H9 (cell line): ENCODE results near the gene ZBTB17. TPM values are rescaled to one million over a fixed set of nuclear protein-coding genes. Genes with fewer than 3 reads are reported as not detected.

Experiments
- DNase-seq: peaks from one replicate; pipeline ENCODE4 v3.0.0-alpha.2; 2017
- H2AFZ ChIP-seq: one replicate; pipeline ENCODE4 v1.6.1; 2013; ENCODE audit warnings: mild to moderate bottlenecking, low read length, control low read depth, moderate library complexity
- H2AK5ac ChIP-seq: 2 replicates; pipeline ENCODE4 v1.6.1; 2013; ENCODE audit warnings: low read length, control low read depth, mixed read lengths; ENCODE audit not compliant: insufficient read length
- H2BK120ac ChIP-seq: one replicate; pipeline ENCODE4 v1.6.1; 2013; ENCODE audit warnings: low read depth, mild to moderate bottlenecking, low read length, control low read depth, inconsistent platforms; ENCODE audit not compliant: poor library complexity, severe bottlenecking
- H2BK12ac ChIP-seq: 2 replicates; pipeline ENCODE4 v1.6.1; 2013; ENCODE audit warnings: low read length, control low read depth, mixed read lengths, low read depth; ENCODE audit not compliant: insufficient read length
- H2BK15ac ChIP-seq: 2 replicates; pipeline ENCODE4 v1.6.1; 2013; ENCODE audit warnings: low read depth, low read length, control low read depth
- H2BK20ac ChIP-seq: one replicate; pipeline ENCODE4 v1.6.1; 2013; ENCODE audit warnings: low read depth, mild to moderate bottlenecking, low read length, control low read depth, inconsistent platforms; ENCODE audit not compliant: poor library complexity, severe bottlenecking
- H2BK5ac ChIP-seq: 2 replicates; pipeline ENCODE4 v1.6.1; 2013; ENCODE audit warnings: low read length, control low read depth, mixed read lengths; ENCODE audit not compliant: insufficient read length
- H3K14ac ChIP-seq: 2 replicates; pipeline ENCODE4 v1.6.1; 2013; ENCODE audit warnings: low read length, control low read depth; ENCODE audit not compliant: insufficient read depth
- H3K18ac ChIP-seq: 2 replicates; pipeline ENCODE4 v1.6.1; 2013; ENCODE audit warnings: low read depth, mild to moderate bottlenecking, mixed read lengths, low read length, control low read depth; ENCODE audit not compliant: insufficient read length
- H3K23ac ChIP-seq: 2 replicates; pipeline ENCODE4 v1.6.1; 2013; ENCODE audit warnings: low read length, control low read depth, mixed read lengths, low read depth; ENCODE audit not compliant: insufficient read length
- H3K23me2 ChIP-seq: 2 replicates; pipeline ENCODE4 v1.6.1; 2013; ENCODE audit warnings: low read depth, mild to moderate bottlenecking, mixed read lengths, low read length, control low read depth; ENCODE audit not compliant: insufficient read length, poor library complexity, severe bottlenecking
- H3K27ac ChIP-seq: 2 replicates; pipeline ENCODE4 v1.5.1; 2013; ENCODE audit warnings: low read length, control low read depth, mixed read lengths, low read depth; ENCODE audit not compliant: insufficient read length
- H3K27me3 ChIP-seq: 2 replicates; pipeline ENCODE4 v1.6.1; 2013; ENCODE audit warnings: low read length, control low read depth, inconsistent platforms; ENCODE audit not compliant: insufficient read depth
- H3K4ac ChIP-seq: 2 replicates; pipeline ENCODE4 v1.6.1; 2013; ENCODE audit warnings: low read depth, mild to moderate bottlenecking, control low read depth, inconsistent platforms, low read length, moderate library complexity
- H3K4me1 ChIP-seq: 2 replicates; pipeline ENCODE4 v1.6.1; 2013; ENCODE audit warnings: low read length, control low read depth, inconsistent platforms; ENCODE audit not compliant: insufficient read depth
- H3K4me2 ChIP-seq: 2 replicates; pipeline ENCODE4 v1.6.1; 2013; ENCODE audit warnings: low read length, control low read depth, mixed read lengths; ENCODE audit not compliant: insufficient read length, insufficient read depth
- H3K56ac ChIP-seq: 2 replicates; pipeline ENCODE4 v1.6.1; 2013; ENCODE audit warnings: low read depth, mild to moderate bottlenecking, mixed read lengths, low read length, control low read depth; ENCODE audit not compliant: insufficient read length
- H3K79me1 ChIP-seq: 2 replicates; pipeline ENCODE4 v1.6.1; 2013; ENCODE audit warnings: low read depth, mild to moderate bottlenecking, moderate library complexity, low read length, control low read depth, inconsistent platforms; ENCODE audit not compliant: insufficient read depth, poor library complexity, severe bottlenecking
- H3K79me2 ChIP-seq: 2 replicates; pipeline ENCODE4 v1.6.1; 2013; ENCODE audit warnings: low read length, control low read depth, inconsistent platforms; ENCODE audit not compliant: insufficient read depth
- H3K9ac ChIP-seq: 2 replicates; pipeline ENCODE4 v1.6.1; 2013; ENCODE audit warnings: low read length, control low read depth, mixed read lengths; ENCODE audit not compliant: insufficient read length; ENCODE audit errors: extremely low read depth
- H3K9me3 ChIP-seq: one replicate; pipeline ENCODE4 v1.6.1; 2013; ENCODE audit warnings: low read depth, low read length, inconsistent platforms; ENCODE audit not compliant: control insufficient read depth
- H3T11ph ChIP-seq: one replicate; pipeline ENCODE4 v1.6.1; 2013; ENCODE audit warnings: mild to moderate bottlenecking, low read length, control low read depth, inconsistent platforms
- H4K20me1 ChIP-seq: one replicate; pipeline ENCODE4 v1.6.1; 2013; ENCODE audit not compliant: control insufficient read depth, insufficient read length, insufficient read depth
- H4K5ac ChIP-seq: 2 replicates; pipeline ENCODE4 v1.6.1; 2013; ENCODE audit warnings: low read depth, mild to moderate bottlenecking, mixed read lengths, low read length, control low read depth; ENCODE audit not compliant: insufficient read length
- H4K8ac ChIP-seq: replicated peaks from 2 replicates; pipeline ENCODE4 v1.6.1; 2013; ENCODE audit warnings: low read length, control low read depth, mixed read lengths, low read depth; ENCODE audit not compliant: insufficient read length
- H4K91ac ChIP-seq: 2 replicates; pipeline ENCODE4 v1.6.1; 2013; ENCODE audit warnings: low read depth, mild to moderate bottlenecking, moderate library complexity, mixed read lengths, low read length, control low read depth; ENCODE audit not compliant: insufficient read length
- H3K27ac Mint-ChIP-seq, 3 experiments: 2 replicates in 2 of 3; 3 replicates in 1 of 3; pipeline ENCODE4 v1.8.0; 2020 to 2021; ENCODE audit warnings: mixed read lengths in 3 of 3, mild to moderate bottlenecking in 1 of 3, moderate library complexity in 1 of 3
- H3K27me3 Mint-ChIP-seq: 2 replicates; pipeline ENCODE4 v1.8.0; 2021; ENCODE audit warnings: low read depth, mild to moderate bottlenecking, moderate library complexity, mixed read lengths
- H3K36me3 Mint-ChIP-seq, 3 experiments: 2 replicates in 2 of 3; 3 replicates in 1 of 3; pipeline ENCODE4 v1.8.0; 2020 to 2021; ENCODE audit warnings: low read depth in 3 of 3, mixed read lengths in 3 of 3; ENCODE audit not compliant: insufficient read depth in 1 of 3
- H3K4me1 Mint-ChIP-seq, 2 experiments: 2 replicates each; pipeline ENCODE4 v1.8.0; 2020; ENCODE audit warnings: mixed read lengths in 2 of 2
- H3K4me3 Mint-ChIP-seq, 2 experiments: 2 replicates in 1 of 2; 3 replicates in 1 of 2; pipeline ENCODE4 v1.8.0; 2020 to 2021; ENCODE audit warnings: mild to moderate bottlenecking in 2 of 2, mixed read lengths in 2 of 2, moderate library complexity in 1 of 2
- H3K9me3 Mint-ChIP-seq, 2 experiments: 2 replicates in 1 of 2; 3 replicates in 1 of 2; pipeline ENCODE4 v1.8.0; 2020; ENCODE audit warnings: mild to moderate bottlenecking in 2 of 2, mixed read lengths in 2 of 2, moderate library complexity in 1 of 2
- WGBS: extraction: QIAGEN DNeasy Blood & Tissue Kit; methylation state at CpG from one replicate; pipeline ENCODE4 v1.1.7; 2013; ENCODE audit warnings: missing lambda C conversion rate, low lambda C conversion rate, mixed read lengths; ENCODE audit not compliant: insufficient read length; ENCODE audit errors: extremely low coverage; 5-methylcytosine and 5-hydroxymethylcytosine counted together
- total RNA-seq: library from RNA; stranded (reverse); gene quantifications from 2 replicates; pipeline ENCODE4 v1.2.1, GENCODE V29; 2021
- TF ChIP-seq, protein P1 (sequence below): fragments of 200-600 bp; sonication (generic); conservative IDR thresholded peaks from 3 replicates; pipeline ENCODE4 v1.8.0; 2021; ENCODE audit warnings: antibody characterized with exemption, mild to moderate bottlenecking

Gene ZBTB17
- total RNA-seq, 1 experiment from 2014 or later: 16.5 TPM

DNA sequence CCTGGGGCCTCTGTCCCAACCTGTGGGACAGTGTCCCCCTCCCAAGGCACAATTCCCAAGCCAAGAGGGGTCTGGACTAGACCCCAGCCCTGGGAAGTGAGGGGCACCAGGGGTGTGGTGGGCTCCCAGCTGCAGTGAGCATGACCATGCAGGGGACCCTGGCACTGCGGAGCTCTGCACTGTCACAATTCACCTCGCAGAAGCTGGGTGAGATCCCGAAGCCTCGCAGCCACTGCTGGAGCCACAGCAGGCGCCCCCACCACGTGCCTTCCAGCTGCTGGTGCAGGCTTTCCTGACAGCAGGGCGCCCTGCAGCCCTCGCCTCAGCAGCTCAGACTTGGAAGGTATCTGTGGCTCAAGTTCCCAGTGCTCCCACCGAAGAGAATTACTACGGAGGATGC, 18.2 kb upstream of the ZBTB17 start:
- Histone ChIP-seq H3K9ac (no peak overlapping the region), H3K9me3 (no peaks in the 10 kb centered on the region), H2BK12ac (no peak overlapping the region), H3T11ph (no peak overlapping the region), H2AK5ac (no peak overlapping the region), H3K23ac (no peak overlapping the region), H4K20me1 (no peaks in the 10 kb centered on the region), H3K4ac (no peak overlapping the region), H4K5ac (no peak overlapping the region), H3K4me1 (no peaks in the 10 kb centered on the region), H3K4me2 (no peak overlapping the region), H3K27ac (no peak overlapping the region), H2AFZ (no peak overlapping the region), H3K79me2 (no peaks in the 10 kb centered on the region), H3K23me2 (no peaks in the 10 kb centered on the region), H4K8ac (no peak overlapping the region), H3K56ac (no peak overlapping the region), H3K27me3 (no peaks in the 10 kb centered on the region), H3K14ac (no peak overlapping the region), H4K91ac (no peak overlapping the region), H3K18ac (no peak overlapping the region), H2BK120ac (no peak overlapping the region), H2BK15ac (no peak overlapping the region), H2BK20ac (no peak overlapping the region), H3K79me1 (no peaks in the 10 kb centered on the region), H2BK5ac (no peak overlapping the region)
- Mint-ChIP-seq H3K4me1 (no peaks in the 10 kb centered on the region), H3K27ac (no peak overlapping the region), H3K4me3 (no peak overlapping the region), H3K36me3 (no peaks in the 10 kb centered on the region), H3K9me3 (no peaks in the 10 kb centered on the region), H3K27me3 (peaks cover 16% of the 10 kb centered on the region)
- WGBS: no CpG with 5 or more reads among the region's 10 CpGs
- DNase-seq: no peak
- TF ChIP-seq, protein P1, sequence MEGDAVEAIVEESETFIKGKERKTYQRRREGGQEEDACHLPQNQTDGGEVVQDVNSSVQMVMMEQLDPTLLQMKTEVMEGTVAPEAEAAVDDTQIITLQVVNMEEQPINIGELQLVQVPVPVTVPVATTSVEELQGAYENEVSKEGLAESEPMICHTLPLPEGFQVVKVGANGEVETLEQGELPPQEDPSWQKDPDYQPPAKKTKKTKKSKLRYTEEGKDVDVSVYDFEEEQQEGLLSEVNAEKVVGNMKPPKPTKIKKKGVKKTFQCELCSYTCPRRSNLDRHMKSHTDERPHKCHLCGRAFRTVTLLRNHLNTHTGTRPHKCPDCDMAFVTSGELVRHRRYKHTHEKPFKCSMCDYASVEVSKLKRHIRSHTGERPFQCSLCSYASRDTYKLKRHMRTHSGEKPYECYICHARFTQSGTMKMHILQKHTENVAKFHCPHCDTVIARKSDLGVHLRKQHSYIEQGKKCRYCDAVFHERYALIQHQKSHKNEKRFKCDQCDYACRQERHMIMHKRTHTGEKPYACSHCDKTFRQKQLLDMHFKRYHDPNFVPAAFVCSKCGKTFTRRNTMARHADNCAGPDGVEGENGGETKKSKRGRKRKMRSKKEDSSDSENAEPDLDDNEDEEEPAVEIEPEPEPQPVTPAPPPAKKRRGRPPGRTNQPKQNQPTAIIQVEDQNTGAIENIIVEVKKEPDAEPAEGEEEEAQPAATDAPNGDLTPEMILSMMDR: no peak
